Measurements from ENCODE around the gene ALDH1A2.

- TF ChIP-seq CTCF (IDR thresholded peaks at IDR 0.05) (no peak), EP300 (IDR thresholded peaks at IDR 0.05) (no peak), POLR2AphosphoS5 (IDR thresholded peaks at IDR 0.05) (no peak)
These were observed 49.9 kb downstream of the ALDH1A2 start for GRCh38 chr15:58015565-58015964.

All from gastroesophageal sphincter (tissue), 3 donors.